K562 (cell line): ENCODE measurements around the gene MMP28. TPM values are rescaled to one million over a fixed set of nuclear protein-coding genes. Genes with fewer than 3 reads are reported as not detected.

Source experiments
- ESRRA ChIP-seq: fragments of 450-650 bp; IDR thresholded peaks from 2 replicates; pipeline ENCODE4 v1.6.1; 2014; ENCODE audit warnings: low read depth, mild to moderate bottlenecking, moderate library complexity, borderline replicate concordance
- HOXB6 ChIP-seq: fragments of 250-450 bp; sonication (Bioruptor Pico); IDR thresholded peaks from 2 replicates; pipeline ENCODE4 v1.5.1; 2022; ENCODE audit warnings: mild to moderate bottlenecking, borderline replicate concordance
- PCBP2 ChIP-seq: fragments of 200-400 bp; formaldehyde crosslinking; IDR thresholded peaks from 2 replicates; pipeline ENCODE4 v1.6.1; 2018; ENCODE audit warnings: low read length, low read depth, mild to moderate bottlenecking, moderate library complexity; ENCODE audit not compliant: poor library complexity, severe bottlenecking
- PRMT5 ChIP-seq: sonication (generic); formaldehyde crosslinking; IDR thresholded peaks from 2 replicates; pipeline ENCODE4 v1.5.0; 2020; ENCODE audit warnings: missing genetic modification reagents
- RNF2 ChIP-seq: sonication (generic); IDR thresholded peaks from 2 replicates; pipeline ENCODE4 v1.6.1; 2016
- SMARCA4 ChIP-seq: fragments of 450-650 bp; IDR thresholded peaks from 2 replicates; pipeline ENCODE4 v1.6.1; 2016
- SRSF9 ChIP-seq: fragments of 200-400 bp; formaldehyde crosslinking; IDR thresholded peaks from 2 replicates; pipeline ENCODE4 v1.6.1; 2017; ENCODE audit warnings: low read depth, low read length, borderline replicate concordance
- TARDBP ChIP-seq: fragments of 450-650 bp; IDR thresholded peaks from 2 replicates; pipeline ENCODE4 v1.6.1; 2016
- TCF7L2 ChIP-seq: fragments of 150-350 bp; IDR thresholded peaks from 2 replicates; pipeline ENCODE4 v1.6.1; 2016; ENCODE audit warnings: low read depth, mild to moderate bottlenecking, low read length, moderate library complexity
- ZBTB17 ChIP-seq: fragments of 450-650 bp; formaldehyde crosslinking; IDR thresholded peaks from 2 replicates; pipeline ENCODE4 v1.4.0; 2020; ENCODE audit warnings: mild to moderate bottlenecking
- ZMIZ1 ChIP-seq, 2 experiments: fragments of 150-350 bp in 1 of 2; IDR thresholded peaks; 2 replicates each; pipeline ENCODE4 v1.6.1; 2012 to 2016; ENCODE audit warnings: low read depth in 2 of 2, low read length in 2 of 2, mild to moderate bottlenecking in 1 of 2, moderate library complexity in 1 of 2
- ZNF717 ChIP-seq: fragments of 250-450 bp; sonication (Bioruptor Pico); IDR thresholded peaks from 2 replicates; pipeline ENCODE4 v1.5.0; 2021
- ZNF77 ChIP-seq: fragments of 250-450 bp; sonication (Bioruptor Pico); IDR thresholded peaks from 2 replicates; pipeline ENCODE4 v1.5.0; 2020
- polyA plus RNA-seq, 8 experiments: library from polyadenylated mRNA; depleted of rRNA in 4 of 8; stranded (reverse) in 5 of 8; unstranded in 3 of 8; fragments of >200 nt; fragmentation: Nextera tagmentation in 2 of 8; fragmentation: Illumina TruSeq in 1 of 8; extraction: Ambion mirVana in 2 of 8; extraction: Trizol in 1 of 8; gene quantifications; 2 replicates each; pipeline versions ENCODE4 v1.2.1 to v1.2.3, GENCODE V29; 2011 to 2014; ENCODE audit warnings: inconsistent platforms in 1 of 8, missing spikeins in 1 of 8
- total RNA-seq, 7 experiments: library from RNA; depleted of rRNA in 6 of 7; stranded (reverse); fragments of >200 nt in 6 of 7; fragmentation: Illumina TruSeq in 2 of 7; extraction: Trizol in 2 of 7; gene quantifications; 2 replicates each; pipeline versions ENCODE4 v1.2.1 to v1.2.3, GENCODE V29; 2011 to 2021; ENCODE audit warnings: low replicate concordance in 1 of 7
- TF ChIP-seq, protein P1 (sequence below): conservative IDR thresholded peaks from 2 replicates; pipeline ENCODE4 v1.6.1; 2011; ENCODE audit warnings: low read depth, mild to moderate bottlenecking, low read length; ENCODE audit not compliant: control insufficient read depth
- TF ChIP-seq, protein P2 (sequence below): sonication (generic); formaldehyde crosslinking; IDR thresholded peaks from 2 replicates; pipeline ENCODE4 v1.8.0; 2022; ENCODE audit warnings: mild to moderate bottlenecking, missing genetic modification reagents, borderline replicate concordance
- TF ChIP-seq, protein P3 (sequence below): fragments of 200-800 bp; sonication (Bioruptor generic); IDR thresholded peaks from 2 replicates; pipeline ENCODE4 v1.6.1; 2016; ENCODE audit warnings: missing genetic modification characterization, missing compliant biosample characterization

Gene MMP28
- total and polyA plus RNA-seq, 9 of the 15 experiments (the other 6 are each of a cell fraction or from before 2014, with no cell fraction given), result not detected

DNA sequence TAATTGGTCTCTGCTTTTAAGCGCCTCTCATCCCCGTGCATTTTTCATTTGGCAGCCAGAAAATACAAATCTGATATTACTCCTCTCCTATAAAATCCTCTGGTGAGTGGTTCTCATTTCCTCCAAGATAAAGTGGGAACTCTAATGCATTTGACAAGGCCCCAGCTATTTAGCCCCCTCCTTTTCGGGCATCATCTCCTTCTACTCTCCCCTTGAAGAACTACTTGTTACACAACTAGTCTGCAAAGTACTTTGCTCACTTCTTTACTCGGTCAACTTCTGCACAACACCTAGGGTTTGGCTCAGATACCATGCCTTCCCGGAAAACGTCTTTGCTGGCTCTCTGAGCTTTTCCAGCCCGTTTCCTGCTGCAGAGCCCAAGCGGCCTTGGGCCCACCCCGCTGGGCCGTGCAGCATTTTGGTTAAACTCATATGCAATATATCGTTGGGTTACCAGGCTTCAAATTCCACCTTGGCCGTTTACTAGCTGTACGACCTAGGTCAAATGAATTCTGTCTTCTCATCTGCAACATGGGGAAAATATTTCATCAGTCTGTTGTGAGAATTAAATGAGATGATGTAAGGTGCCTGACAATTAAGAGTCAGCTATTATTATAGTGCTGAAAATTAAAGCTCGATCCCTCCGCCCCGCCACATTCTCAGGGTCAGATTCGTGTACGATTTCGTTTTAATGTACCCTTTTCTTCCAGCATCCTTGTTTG, 13.0 kb upstream of the MMP28 start (continued):
- TF ChIP-seq, protein P1, sequence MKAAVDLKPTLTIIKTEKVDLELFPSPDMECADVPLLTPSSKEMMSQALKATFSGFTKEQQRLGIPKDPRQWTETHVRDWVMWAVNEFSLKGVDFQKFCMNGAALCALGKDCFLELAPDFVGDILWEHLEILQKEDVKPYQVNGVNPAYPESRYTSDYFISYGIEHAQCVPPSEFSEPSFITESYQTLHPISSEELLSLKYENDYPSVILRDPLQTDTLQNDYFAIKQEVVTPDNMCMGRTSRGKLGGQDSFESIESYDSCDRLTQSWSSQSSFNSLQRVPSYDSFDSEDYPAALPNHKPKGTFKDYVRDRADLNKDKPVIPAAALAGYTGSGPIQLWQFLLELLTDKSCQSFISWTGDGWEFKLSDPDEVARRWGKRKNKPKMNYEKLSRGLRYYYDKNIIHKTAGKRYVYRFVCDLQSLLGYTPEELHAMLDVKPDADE, result no peak
- TF ChIP-seq PRMT5 (CRISPR knock-in tag), result no peak
- TF ChIP-seq ZBTB17 (CRISPR knock-in tag), result no peak
- no peak for TF ChIP-seq ESRRA
- TF ChIP-seq, protein P2, sequence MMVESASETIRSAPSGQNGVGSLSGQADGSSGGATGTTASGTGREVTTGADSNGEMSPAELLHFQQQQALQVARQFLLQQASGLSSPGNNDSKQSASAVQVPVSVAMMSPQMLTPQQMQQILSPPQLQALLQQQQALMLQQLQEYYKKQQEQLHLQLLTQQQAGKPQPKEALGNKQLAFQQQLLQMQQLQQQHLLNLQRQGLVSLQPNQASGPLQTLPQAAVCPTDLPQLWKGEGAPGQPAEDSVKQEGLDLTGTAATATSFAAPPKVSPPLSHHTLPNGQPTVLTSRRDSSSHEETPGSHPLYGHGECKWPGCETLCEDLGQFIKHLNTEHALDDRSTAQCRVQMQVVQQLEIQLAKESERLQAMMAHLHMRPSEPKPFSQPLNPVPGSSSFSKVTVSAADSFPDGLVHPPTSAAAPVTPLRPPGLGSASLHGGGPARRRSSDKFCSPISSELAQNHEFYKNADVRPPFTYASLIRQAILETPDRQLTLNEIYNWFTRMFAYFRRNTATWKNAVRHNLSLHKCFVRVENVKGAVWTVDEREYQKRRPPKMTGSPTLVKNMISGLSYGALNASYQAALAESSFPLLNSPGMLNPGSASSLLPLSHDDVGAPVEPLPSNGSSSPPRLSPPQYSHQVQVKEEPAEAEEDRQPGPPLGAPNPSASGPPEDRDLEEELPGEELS (CRISPR knock-in tag), result peak; percentile 31; the same call in 1 of the 2 replicates
- TF ChIP-seq HOXB6, result no peak
- no peak for TF ChIP-seq SRSF9
- no peak for TF ChIP-seq SMARCA4
- TF ChIP-seq, protein P3, sequence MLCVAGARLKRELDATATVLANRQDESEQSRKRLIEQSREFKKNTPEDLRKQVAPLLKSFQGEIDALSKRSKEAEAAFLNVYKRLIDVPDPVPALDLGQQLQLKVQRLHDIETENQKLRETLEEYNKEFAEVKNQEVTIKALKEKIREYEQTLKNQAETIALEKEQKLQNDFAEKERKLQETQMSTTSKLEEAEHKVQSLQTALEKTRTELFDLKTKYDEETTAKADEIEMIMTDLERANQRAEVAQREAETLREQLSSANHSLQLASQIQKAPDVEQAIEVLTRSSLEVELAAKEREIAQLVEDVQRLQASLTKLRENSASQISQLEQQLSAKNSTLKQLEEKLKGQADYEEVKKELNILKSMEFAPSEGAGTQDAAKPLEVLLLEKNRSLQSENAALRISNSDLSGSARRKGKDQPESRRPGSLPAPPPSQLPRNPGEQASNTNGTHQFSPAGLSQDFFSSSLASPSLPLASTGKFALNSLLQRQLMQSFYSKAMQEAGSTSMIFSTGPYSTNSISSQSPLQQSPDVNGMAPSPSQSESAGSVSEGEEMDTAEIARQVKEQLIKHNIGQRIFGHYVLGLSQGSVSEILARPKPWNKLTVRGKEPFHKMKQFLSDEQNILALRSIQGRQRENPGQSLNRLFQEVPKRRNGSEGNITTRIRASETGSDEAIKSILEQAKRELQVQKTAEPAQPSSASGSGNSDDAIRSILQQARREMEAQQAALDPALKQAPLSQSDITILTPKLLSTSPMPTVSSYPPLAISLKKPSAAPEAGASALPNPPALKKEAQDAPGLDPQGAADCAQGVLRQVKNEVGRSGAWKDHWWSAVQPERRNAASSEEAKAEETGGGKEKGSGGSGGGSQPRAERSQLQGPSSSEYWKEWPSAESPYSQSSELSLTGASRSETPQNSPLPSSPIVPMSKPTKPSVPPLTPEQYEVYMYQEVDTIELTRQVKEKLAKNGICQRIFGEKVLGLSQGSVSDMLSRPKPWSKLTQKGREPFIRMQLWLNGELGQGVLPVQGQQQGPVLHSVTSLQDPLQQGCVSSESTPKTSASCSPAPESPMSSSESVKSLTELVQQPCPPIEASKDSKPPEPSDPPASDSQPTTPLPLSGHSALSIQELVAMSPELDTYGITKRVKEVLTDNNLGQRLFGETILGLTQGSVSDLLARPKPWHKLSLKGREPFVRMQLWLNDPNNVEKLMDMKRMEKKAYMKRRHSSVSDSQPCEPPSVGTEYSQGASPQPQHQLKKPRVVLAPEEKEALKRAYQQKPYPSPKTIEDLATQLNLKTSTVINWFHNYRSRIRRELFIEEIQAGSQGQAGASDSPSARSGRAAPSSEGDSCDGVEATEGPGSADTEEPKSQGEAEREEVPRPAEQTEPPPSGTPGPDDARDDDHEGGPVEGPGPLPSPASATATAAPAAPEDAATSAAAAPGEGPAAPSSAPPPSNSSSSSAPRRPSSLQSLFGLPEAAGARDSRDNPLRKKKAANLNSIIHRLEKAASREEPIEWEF, result no peak
- no peak; the same call in 1 of the 2 replicates for TF ChIP-seq TARDBP
- TF ChIP-seq RNF2, result no peak
- 0 out of 4 replicates have a peak, but pooled peaks of 1 of the 2 experiments have one; percentile 10 for TF ChIP-seq ZMIZ1 (IDR thresholded peaks at IDR 0.05; ENCODE audit: low read depth in 2 of 2, low read length in 2 of 2)
- TF ChIP-seq ZNF717 (CRISPR knock-in tag), result no peak
- 0 out of 2 replicates have a peak, but pooled peaks have one; percentile 6 for TF ChIP-seq TCF7L2
- TF ChIP-seq ZNF77, result no peak
- no peak for TF ChIP-seq PCBP2
